HG03565 (cell line): ENCODE results near the gene DDA1.
"Not testable (repeated sequence)": the region's sequence is repeated elsewhere in the genome, so short reads cannot be mapped to it uniquely, and the experiment has no call there.

ENCODE experiments used
- ATAC-seq: cut with Tn5 transposase; IDR thresholded peaks from one replicate; pipeline ENCODE4 v1.9.1; 2021; ENCODE audit warnings: mild to moderate bottlenecking, moderate library complexity; ENCODE audit not compliant: unreplicated experiment

Gene DDA1

GRCh38 chr19:17341386-17341785 is 32.0 kb downstream of the DDA1 start:
- ATAC-seq, result no peak

DNA sequence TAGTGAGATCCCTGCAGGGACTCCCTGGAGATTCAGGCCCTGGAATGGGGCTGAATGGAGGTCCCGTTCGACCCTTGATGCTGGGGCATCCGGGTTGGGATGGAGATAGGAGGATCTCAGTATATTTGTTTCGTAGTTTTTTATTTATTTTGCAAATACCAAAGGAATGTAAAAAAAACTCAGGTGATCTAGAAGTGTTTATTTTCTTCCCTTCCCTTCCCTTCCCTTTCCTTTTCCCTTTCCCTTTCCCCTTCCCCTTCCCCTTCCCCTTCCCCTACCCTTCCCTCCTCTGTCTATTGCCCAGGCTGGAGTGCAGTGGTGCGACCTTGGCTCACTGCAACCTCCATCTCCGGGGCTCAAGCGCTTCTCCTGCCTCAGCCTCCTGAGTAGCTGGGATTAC is 32.5 kb downstream of the DDA1 start:
- ATAC-seq, result no peak

DNA sequence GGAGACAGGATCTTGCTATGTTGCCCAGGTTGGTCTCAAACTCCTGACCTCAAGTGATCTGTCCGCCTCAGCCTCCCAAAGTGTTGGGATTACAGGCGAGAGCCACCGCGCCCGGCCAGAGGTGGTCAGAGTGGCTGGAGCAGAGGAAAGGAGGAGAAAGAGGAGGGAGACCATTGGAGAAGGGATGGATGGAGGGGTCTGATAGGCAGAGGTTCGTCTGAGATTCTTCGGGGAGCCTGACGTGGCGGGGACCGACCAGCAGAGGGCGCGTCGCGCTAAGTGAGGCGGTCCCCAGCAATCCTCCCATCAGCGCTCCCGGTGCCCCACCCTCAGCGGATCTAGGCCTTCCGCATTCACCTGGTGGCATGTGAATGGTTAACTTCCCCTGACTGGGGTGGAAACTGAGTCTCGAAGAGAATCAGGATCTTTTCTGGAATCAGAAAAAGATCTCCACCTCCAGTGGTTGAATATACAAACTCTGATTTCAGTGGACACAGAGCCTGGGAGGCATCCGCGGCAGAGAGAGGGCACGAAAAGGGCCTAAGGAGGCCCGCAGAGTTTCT is 36.8 kb downstream of the DDA1 start:
- no peak for ATAC-seq

DNA sequence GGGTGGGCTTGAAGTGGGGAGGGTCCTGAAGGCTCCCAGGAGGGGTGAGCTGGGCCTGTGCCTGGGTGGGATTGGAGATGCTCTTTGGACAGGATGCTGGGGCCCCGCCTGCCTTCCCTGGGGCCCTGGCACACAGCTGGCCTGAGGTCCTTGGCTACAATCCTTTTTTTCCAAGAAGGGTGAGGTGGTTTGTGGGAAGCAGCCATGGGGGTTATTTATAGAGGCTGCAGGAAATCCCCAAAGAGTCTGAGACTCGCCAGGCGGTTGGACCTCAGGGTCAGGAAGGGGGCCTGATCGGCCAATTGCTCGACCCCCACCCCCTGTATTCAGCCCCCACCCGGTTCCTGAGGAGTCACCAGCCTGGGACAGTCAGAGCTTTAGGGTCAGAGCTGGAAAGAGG is 38.0 kb downstream of the DDA1 start:
- no peak for ATAC-seq

DNA sequence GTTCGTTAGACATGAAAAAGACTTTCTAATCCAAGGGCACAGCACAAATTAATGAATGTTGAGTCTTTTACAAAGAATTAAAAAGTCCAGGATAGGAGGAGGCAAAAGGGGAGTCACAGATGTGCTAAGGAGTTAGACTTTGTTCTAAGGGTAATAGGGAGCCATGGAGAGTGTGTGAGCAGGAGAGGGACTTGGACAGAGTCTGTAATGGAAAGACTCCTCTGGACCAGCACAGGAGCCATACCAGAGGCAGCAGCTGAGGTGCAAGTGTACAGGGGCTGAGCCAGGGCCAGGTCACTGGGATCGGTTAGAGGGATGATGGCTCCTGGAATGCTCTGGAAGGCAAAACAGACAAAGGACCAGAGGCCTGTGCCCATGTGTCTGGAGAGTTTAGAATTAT is 38.5 kb downstream of the DDA1 start:
- no peak for ATAC-seq

DNA sequence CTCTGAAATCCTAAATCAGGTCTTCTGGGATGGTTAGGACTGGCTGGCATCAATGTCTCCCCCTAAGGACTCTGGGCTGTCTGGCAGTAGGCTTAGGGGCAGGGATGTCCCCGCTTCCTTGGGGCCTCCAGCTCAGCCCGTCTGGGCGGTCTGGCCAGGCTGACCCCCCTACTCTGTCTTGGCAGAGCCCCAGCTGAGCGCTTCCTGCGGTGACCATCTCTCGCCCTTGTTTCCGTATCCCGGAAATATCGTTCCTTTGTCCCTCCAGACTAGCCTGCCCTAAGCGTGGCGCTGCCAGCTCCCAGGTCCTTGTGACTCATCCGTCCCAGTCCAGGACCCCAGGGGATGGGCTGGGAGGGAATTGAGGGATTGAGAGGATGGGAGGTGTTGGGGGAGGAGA is 39.3 kb downstream of the DDA1 start:
- no peak for ATAC-seq

DNA sequence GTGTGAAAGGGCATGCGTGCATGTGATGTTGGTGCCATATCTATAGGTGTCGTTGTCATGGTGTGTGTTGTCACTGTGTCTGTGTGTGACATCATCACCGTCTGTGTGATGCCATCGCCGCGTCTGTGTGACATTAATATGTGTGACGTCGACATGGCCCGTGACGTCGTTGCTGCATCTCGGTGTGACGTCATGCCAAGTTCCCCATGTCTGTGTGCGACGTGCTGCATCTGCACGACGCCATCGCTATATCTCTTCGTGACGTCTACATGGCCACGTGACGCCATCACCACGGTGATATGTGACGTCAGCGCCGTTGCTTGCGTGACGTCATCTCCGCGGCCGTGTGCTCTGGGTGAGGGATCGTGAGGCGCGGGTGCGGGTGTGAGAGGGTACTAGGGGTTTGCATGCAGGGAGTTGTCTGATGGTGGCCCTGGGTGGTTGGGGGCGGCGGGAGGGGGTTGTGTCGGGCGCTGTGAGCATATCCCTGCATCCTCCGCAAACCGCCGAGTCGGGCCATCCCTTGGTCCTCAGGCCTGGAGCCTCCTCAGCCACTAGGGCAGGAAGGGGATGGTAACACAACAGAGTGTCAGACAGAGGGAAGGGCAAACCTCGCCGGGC is 42.6 kb downstream of the DDA1 start:
- no peak for ATAC-seq

DNA sequence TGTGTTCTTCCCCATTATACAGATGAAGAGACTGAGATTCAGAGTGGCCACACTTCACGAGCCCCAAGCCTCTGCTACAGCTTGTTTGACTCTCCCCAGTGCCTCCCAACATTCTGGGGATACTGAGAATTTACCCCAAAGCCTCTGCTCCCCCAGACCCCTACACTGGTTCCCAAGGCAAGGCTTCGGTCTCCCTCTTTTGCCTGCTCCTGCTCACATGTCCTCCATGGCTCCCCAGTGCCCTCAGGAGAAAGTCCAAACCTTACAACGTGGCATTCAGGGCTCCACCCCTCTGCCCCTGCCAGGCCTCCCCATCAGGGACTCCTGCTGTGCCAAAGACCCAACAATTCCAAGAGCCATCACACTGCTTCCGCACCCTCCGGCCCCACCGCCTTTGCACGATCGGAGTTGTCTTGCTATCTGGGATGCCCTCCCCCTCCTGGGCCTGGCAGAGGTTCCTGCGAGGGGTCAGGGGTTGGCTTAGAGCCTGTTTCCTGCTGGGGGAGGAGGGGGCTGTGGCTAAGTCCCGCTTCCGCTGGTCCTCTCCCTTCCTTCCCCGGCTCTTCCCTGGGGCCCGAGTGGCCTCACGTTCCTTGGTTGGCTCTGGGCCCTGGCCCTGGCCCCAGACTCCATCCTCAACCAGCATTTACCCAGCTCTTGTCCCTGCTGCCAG is 43.4 kb downstream of the DDA1 start:
- ATAC-seq, result no peak

DNA sequence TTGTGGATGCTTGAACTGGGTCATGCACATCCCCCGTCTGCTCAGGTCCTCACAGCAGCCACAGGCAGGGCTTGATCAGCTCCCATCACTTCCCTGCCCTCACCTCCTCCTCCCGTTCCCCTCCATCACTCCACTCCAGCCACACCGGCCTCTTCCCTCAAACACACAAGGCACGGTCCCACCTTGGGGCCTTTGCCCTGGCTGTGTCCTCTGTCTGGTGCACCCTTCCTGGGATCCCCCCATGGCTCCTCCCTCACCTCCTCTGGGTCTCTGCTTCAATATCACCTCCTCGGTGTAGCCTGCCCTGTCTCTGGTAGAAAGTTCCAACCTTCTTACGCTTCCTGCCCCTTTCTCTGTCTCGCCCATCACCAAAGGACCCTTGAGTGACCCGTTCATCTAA is 44.0 kb downstream of the DDA1 start:
- no peak for ATAC-seq

DNA sequence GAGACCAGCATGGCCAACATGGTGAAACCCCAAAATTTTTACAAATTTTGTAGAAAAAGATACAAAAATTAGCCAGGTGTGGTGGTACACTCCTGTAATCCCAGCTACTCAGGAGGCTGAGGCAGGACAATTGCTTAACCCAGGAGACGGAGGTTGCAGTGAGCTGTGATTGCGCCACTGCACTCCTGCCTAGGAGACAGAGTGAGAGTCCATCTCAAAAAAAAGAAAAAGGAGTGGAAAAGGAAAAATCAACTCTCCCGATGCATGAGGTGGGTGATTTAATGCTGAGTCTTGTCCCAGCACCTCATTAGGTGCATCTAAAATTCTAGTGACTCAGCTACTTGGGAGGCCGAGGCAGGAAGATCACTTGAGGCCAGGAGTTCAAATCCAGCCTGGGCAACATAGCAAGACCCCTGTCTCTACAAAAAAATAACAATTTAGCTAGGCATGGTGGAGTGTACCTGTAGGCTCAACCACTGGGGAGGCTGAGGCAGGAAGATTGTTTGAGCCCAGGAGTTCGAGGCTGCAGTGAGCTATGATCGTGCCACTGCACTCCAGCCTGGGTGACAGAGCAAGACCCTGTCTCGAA is 47.8 kb downstream of the DDA1 start:
- ATAC-seq, result no peak

GRCh38 chr19:17357724-17358123 is 48.4 kb downstream of the DDA1 start:
- ATAC-seq, result no peak

DNA sequence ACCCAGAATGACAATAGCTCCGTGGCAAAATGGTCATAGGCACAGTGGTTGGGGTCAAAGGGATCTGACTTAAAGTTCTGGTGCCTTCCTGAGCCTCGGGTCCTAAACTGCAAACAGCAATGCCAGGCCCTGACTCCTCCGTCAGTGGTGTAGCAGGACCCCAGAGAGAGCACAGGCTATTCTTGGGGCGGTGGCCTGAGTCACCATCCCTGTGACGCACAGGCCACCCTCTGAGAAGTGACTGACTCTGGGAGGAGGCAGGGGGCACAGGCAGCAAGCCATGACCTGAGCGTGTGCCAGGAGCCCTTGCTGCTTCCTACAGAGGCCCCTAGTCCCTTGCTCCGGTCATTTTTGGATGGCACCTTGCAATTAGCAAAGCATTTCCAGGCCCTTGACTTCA is 49.0 kb downstream of the DDA1 start:
- no peak for ATAC-seq

DNA sequence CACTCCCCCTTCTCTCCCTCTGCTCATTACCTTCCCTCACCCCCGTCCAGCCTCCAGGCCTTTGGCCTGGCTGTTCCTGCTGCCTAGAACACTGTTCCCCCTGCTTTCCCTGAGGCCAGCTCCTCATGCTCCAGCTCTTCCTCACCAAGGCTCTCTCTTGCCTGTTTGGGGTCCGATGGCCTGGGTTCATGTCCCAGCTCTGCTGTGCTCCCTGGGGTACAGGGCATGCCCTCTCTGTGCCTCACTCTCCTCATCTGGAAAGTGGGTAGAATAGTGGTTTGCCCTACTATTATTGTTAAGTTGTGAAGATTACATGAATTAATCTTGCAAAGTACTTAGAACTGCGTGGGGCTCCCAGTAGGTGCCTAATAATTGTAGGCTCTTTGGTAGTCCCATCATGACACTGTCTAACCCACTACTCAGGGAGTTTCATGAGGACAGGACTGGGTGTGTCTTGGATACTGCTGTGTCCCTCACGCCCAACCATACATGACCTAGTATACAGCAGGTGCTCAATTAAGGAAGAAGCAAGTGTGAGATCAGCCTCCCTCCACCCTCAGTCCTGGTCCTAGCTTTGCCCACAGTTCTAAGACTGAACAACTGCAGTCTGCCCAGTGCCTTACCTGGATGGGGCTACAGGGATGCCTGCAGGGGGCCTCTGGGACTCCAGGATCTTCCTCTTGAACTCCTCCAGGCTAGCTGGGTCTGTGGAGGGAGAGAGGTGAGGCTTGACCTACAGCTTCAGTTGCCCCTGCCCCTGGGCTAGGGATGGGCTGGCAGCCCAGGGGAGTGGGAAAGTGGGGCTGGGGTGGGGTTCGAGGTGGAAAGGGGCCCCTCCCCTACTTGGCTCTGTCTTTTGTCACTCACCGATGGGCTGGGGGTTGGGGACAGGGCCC is 50.8 kb downstream of the DDA1 start:
- no peak for ATAC-seq

GRCh38 chr19:17363852-17364605 is 54.7 kb downstream of the DDA1 start:
- ATAC-seq, result not testable (repeated sequence)

- ATAC-seq, result no peak
These were observed 56.0 kb downstream of the DDA1 start for GRCh38 chr19:17365361-17365760.

GRCh38 chr19:17370026-17370587 is 60.7 kb downstream of the DDA1 start:
- ATAC-seq, result peak; percentile 88
